SK-N-MC (cell line): Measurements from ENCODE around the gene MLPH.

Experiments
- EZH2 ChIP-seq: fragments of 200-600 bp; sonication (generic); IDR thresholded peaks from one replicate; pipeline ENCODE4 v1.6.1; 2017; ENCODE audit warnings: antibody characterized with exemption
- POLR2AphosphoS5 ChIP-seq: IDR thresholded peaks from 2 replicates; pipeline ENCODE4 v1.6.1; 2012; ENCODE audit warnings: mild to moderate bottlenecking, low read depth, low read length, borderline replicate concordance

DNA sequence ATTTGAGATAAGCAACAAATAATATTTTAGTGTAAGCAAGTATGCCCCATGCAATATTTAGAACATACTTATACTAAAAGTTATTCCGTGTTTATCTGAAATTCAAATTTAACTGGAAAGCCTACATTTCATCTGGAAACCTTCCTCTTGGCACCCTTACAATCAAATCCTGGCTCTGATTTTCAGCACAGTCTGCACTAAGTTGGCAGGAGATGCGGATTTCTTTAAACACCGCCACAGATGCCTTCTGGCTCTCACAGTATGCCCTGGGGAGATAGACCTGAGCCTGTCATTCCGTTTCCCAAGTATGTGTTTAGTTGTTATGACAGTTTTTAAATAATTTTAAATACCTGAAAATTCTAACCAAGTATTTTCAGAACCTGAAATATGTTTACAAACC lies 7.3 kb upstream of the MLPH start:
- TF ChIP-seq POLR2AphosphoS5 (no peak), EZH2 (no peak)
